ENCODE data around the gene CDK15. TPM values are rescaled to one million over a fixed set of nuclear protein-coding genes. Genes with fewer than 3 reads are reported as not detected.
A peak's percentile ranks its signal among the peaks of the same experiment; 100 is the strongest.

CDK15 gene
- total RNA-seq, 1 donor from 2014 or later = 6.8 TPM

- Mint-ChIP-seq H3K9me3 (peaks cover 3% of the 10 kb centered on the region), H3K4me1 (peaks cover 6% of the 10 kb centered on the region), H3K36me3 (no peaks in the 10 kb centered on the region), H3K27me3 (ENCODE audit: low read depth) (no peaks in the 10 kb centered on the region), H3K4me3 (no peak overlapping the region), H3K27ac (peak overlapping the region; percentile 22)
- TF ChIP-seq, protein P1, sequence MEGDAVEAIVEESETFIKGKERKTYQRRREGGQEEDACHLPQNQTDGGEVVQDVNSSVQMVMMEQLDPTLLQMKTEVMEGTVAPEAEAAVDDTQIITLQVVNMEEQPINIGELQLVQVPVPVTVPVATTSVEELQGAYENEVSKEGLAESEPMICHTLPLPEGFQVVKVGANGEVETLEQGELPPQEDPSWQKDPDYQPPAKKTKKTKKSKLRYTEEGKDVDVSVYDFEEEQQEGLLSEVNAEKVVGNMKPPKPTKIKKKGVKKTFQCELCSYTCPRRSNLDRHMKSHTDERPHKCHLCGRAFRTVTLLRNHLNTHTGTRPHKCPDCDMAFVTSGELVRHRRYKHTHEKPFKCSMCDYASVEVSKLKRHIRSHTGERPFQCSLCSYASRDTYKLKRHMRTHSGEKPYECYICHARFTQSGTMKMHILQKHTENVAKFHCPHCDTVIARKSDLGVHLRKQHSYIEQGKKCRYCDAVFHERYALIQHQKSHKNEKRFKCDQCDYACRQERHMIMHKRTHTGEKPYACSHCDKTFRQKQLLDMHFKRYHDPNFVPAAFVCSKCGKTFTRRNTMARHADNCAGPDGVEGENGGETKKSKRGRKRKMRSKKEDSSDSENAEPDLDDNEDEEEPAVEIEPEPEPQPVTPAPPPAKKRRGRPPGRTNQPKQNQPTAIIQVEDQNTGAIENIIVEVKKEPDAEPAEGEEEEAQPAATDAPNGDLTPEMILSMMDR (IDR thresholded peaks at IDR 0.05; ENCODE audit: unreplicated experiment) = no peak
- no peak for DNase-seq (ENCODE audit: low spot score in 2 of 2, unreplicated experiment in 2 of 2)
These were observed 112.4 kb downstream of the CDK15 start for GRCh38 chr2:201918616-201919307.

DNA sequence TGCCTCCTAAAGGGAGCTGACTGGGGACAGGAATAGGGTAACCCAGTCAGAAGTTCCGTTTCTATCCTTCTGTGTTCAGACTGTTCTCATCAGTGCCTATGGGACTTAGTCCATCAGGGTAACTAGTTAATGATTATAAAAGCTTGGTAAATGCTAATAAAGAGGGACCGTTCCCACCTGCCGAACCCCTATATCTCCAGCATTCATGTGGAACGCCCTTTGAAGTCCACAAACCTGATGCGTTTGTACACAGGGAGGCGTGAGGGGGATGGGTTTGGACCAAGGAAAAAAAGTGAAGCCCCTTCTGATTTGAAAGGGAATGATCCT is 112.9 kb downstream of the CDK15 start:
- H3K27ac Mint-ChIP-seq = no peak overlapping the region
- peaks cover 3% of the 10 kb centered on the region for H3K9me3 Mint-ChIP-seq

GRCh38 chr2:201923436-201924328 is 117.3 kb downstream of the CDK15 start:
- DNase-seq (ENCODE audit: low spot score in 2 of 2, unreplicated experiment in 2 of 2) = no peak
- TF ChIP-seq, protein P1 (IDR thresholded peaks at IDR 0.05; ENCODE audit: unreplicated experiment) = no peak
- no peaks in the 10 kb centered on the region for H3K36me3 Mint-ChIP-seq
- no peak overlapping the region for H3K27ac Mint-ChIP-seq
- H3K9me3 Mint-ChIP-seq = peaks cover 3% of the 10 kb centered on the region
- H3K27me3 Mint-ChIP-seq (ENCODE audit: low read depth) = no peaks in the 10 kb centered on the region
- H3K4me3 Mint-ChIP-seq = no peak overlapping the region
- peaks cover 14% of the 10 kb centered on the region for H3K4me1 Mint-ChIP-seq

More for the DNA sequence above, 112.9 kb downstream of the CDK15 start:
- DNase-seq (ENCODE audit: low spot score in 2 of 2, unreplicated experiment in 2 of 2) = no peak
- TF ChIP-seq, protein P1 (IDR thresholded peaks at IDR 0.05; ENCODE audit: unreplicated experiment) = no peak
- Mint-ChIP-seq H3K4me1 (peaks cover 7% of the 10 kb centered on the region), H3K27me3 (ENCODE audit: low read depth) (no peaks in the 10 kb centered on the region), H3K36me3 (no peaks in the 10 kb centered on the region), H3K4me3 (no peak overlapping the region)

DNA sequence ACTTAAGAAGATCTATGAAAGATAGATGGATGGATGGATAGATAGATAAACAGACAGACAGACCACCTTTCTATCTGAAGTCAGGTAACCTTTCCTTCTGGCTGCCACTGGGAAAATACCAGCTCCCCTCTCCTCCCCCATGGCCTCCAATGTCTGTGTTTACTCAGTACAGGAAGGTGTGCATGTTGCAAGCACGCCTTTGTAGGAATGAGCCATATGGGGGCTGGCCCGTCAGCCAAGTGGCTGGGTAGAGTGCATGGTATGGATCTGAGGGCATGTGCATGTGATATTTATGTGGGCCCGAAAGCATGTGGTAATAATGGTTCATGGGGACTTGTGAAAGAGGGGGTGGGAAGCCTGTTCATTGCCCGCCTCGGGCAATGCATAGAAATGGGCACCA is 118.1 kb downstream of the CDK15 start:
- Mint-ChIP-seq H3K4me3 (no peak overlapping the region), H3K27ac (no peak overlapping the region), H3K27me3 (ENCODE audit: low read depth) (no peaks in the 10 kb centered on the region), H3K4me1 (peaks cover 11% of the 10 kb centered on the region), H3K36me3 (no peaks in the 10 kb centered on the region), H3K9me3 (peaks cover 3% of the 10 kb centered on the region)
- TF ChIP-seq, protein P1 (IDR thresholded peaks at IDR 0.05; ENCODE audit: unreplicated experiment) = no peak
- no peak for DNase-seq (ENCODE audit: low spot score in 2 of 2, unreplicated experiment in 2 of 2)

DNA sequence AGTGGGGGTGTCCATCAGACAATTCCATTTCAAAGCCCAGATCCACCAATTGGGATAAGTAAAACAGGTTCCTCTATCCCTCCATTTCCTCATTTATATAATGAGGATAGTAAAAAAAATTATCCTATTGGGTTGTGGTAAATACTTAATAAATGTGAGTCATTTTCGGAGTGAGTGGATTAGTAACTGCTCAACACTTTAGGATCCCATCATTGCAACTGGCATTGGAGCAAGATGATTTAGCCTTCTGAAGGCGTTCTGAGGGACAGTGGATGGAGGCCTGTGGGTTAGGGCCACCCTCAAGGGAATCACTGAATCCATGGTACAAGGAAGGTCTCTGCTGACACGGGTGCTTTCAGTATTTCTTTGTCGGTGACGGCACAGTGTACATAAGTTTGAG is 118.7 kb downstream of the CDK15 start:
- no peak overlapping the region for H3K4me3 Mint-ChIP-seq
- H3K4me1 Mint-ChIP-seq = peaks cover 11% of the 10 kb centered on the region
- no peak overlapping the region for H3K27ac Mint-ChIP-seq
- peaks cover 3% of the 10 kb centered on the region for H3K9me3 Mint-ChIP-seq
- TF ChIP-seq, protein P1 (IDR thresholded peaks at IDR 0.05; ENCODE audit: unreplicated experiment) = no peak
- H3K27me3 Mint-ChIP-seq (ENCODE audit: low read depth) = no peaks in the 10 kb centered on the region
- no peaks in the 10 kb centered on the region for H3K36me3 Mint-ChIP-seq
- no peak for DNase-seq (ENCODE audit: low spot score in 2 of 2, unreplicated experiment in 2 of 2)
